Adrenal gland (tissue), 12 donors: ENCODE measurements around the gene PKP4. TPM values are rescaled to one million over a fixed set of nuclear protein-coding genes. Genes with fewer than 3 reads are reported as not detected.

Source experiments
- DNase-seq, 7 donors: peaks; one replicate each; pipeline ENCODE4 v3.0.0-alpha.2; 2019 to 2020
- H3K27ac ChIP-seq, 5 donors: fragments of 200-600 bp; sonication (generic) in 4 of 5; 1 replicate in 3 of 5; 2 replicates in 2 of 5; pipeline versions ENCODE4 v1.5.1 to v1.8.0; 2016 to 2020; ENCODE audit warnings: mild to moderate bottlenecking in 1 of 5
- H3K27me3 ChIP-seq: fragments of 200-600 bp; 2 replicates; pipeline ENCODE4 v1.8.0; 2021
- H3K36me3 ChIP-seq, 2 donors: fragments of 200-600 bp; replicated peaks in 1 of 2; 1 replicate in 1 of 2; 2 replicates in 1 of 2; pipeline versions ENCODE4 v1.5.1 to v1.8.0; 2018 to 2022
- H3K4me1 ChIP-seq, 2 donors: fragments of 200-600 bp; replicated peaks in 1 of 2; 1 replicate in 1 of 2; 2 replicates in 1 of 2; pipeline versions ENCODE4 v1.5.1 to v1.8.0; 2018 to 2021
- H3K4me3 ChIP-seq, 4 donors: fragments of 200-600 bp; sonication (generic) in 3 of 4; one replicate each; pipeline ENCODE4 v1.5.1; 2016 to 2018
- H3K9me3 ChIP-seq, 3 donors: fragments of 200-600 bp; sonication (generic) in 1 of 3; replicated peaks in 1 of 3; 1 replicate in 2 of 3; 2 replicates in 1 of 3; pipeline versions ENCODE4 v1.5.1 to v1.8.0; 2016 to 2021
- CTCF ChIP-seq, 6 experiments: fragments of 450-650 bp in 4 of 6; fragments of 200-600 bp in 2 of 6; sonication (generic) in 1 of 6; IDR thresholded peaks; 1 replicate in 5 of 6; 2 replicates in 1 of 6; pipeline versions ENCODE4 v1.5.1 to v1.8.0; 2016 to 2021; ENCODE audit warnings: antibody characterized with exemption in 6 of 6, mild to moderate bottlenecking in 2 of 6, moderate library complexity in 1 of 6
- POLR2A ChIP-seq, 2 donors: fragments of 450-650 bp; IDR thresholded peaks; one replicate each; pipeline ENCODE4 v1.6.1; 2017; ENCODE audit warnings: antibody characterized with exemption in 2 of 2, mild to moderate bottlenecking in 2 of 2, moderate library complexity in 1 of 2
- WGBS, 4 donors: extraction: QIAGEN DNeasy Blood & Tissue Kit in 2 of 4; methylation state at CpG; one replicate each; pipeline versions ENCODE4 v1.1.5 to v1.1.7; 2013 to 2017; 5-methylcytosine and 5-hydroxymethylcytosine counted together
- intact Hi-C, 2 donors: fragments of 100-400 bp; cut with DNase I; formaldehyde crosslinking; loops; one replicate each; pipeline versions ENCODE4 v1.14.1 to v1.15.0; 2022 to 2023
- polyA plus RNA-seq, 3 donors: library from polyadenylated mRNA; stranded (reverse); fragments of 200-250 nt in 2 of 3; fragments of 350-450 nt in 1 of 3; fragmentation: Illumina TruSeq in 1 of 3; extraction: RNeasy Lipid Tissue Mini Kit (QIAGEN cat#74804) in 1 of 3; gene quantifications; one replicate each; pipeline ENCODE4 v1.2.3, GENCODE V29; 2013 to 2014
- total RNA-seq, 9 donors: library from RNA; depleted of rRNA in 4 of 9; stranded (reverse); fragments of >200 nt in 4 of 9; fragments of 120-200 nt in 1 of 9; fragmentation: NEBNext Ultra II Directional in 1 of 9; extraction: Animal tissue kit (Norgen Biotek cat#: 25700) in 1 of 9; gene quantifications; one replicate each; pipeline versions ENCODE4 v1.1.0 to v1.2.4, GENCODE V29; 2013 to 2023
- donor health status: healthy with polysubstance abuse.
- donor health status: Bipolar disorder and iron deficiency.
- donor health status: DM: yes; HTN: yes; CAD: no.
- donor health status: DM: no; HTN: no; CAD: no.
- donor health status: DM: no; HTN: no; CAD: no.
- donor health status: DM: yes; HTN: yes; CAD: no.

Gene PKP4
- total and polyA plus RNA-seq, 12 donors = 15.6 to 34.9 (median 23.3) TPM

GRCh38 chr2:158677542-158677941 lies 220.8 kb downstream of the PKP4 start:
- intact Hi-C loops = no loop called here
- Histone ChIP-seq H3K27ac (no peak overlapping the region), H3K36me3 (peaks cover 0 to 21% of the 10 kb centered on the region in 2 donors), H3K4me3 (no peak overlapping the region), H3K4me1 (no peaks in the 10 kb centered on the region), H3K27me3 (no peaks in the 10 kb centered on the region), H3K9me3 (no peaks in the 10 kb centered on the region)
- TF ChIP-seq POLR2A (IDR thresholded peaks at IDR 0.05) = no peak
- no peak for TF ChIP-seq CTCF (IDR thresholded peaks at IDR 0.05)
- DNase-seq = no peak
- 83 to 87% (median 86%) methylated on average over 4 of the region's 4 CpGs for WGBS, 4 donors

GRCh38 chr2:158681816-158682215 lies 225.1 kb downstream of the PKP4 start:
- Histone ChIP-seq H3K36me3 (peaks cover 0 to 7% of the 10 kb centered on the region in 2 donors), H3K4me3 (no peak overlapping the region), H3K27me3 (no peaks in the 10 kb centered on the region), H3K27ac (no peak overlapping the region), H3K9me3 (no peaks in the 10 kb centered on the region), H3K4me1 (no peaks in the 10 kb centered on the region)
- WGBS, 4 donors = 47 to 75% (median 49%) methylated on average over 2 of the region's 2 CpGs
- no peak for DNase-seq
- intact Hi-C loops = no loop called here
- TF ChIP-seq POLR2A (IDR thresholded peaks at IDR 0.05) (no peak), CTCF (IDR thresholded peaks at IDR 0.05) (no peak)

GRCh38 chr2:158685646-158686045 lies 228.9 kb downstream of the PKP4 start:
- no peak overlapping the region for H3K4me3 ChIP-seq
- H3K27ac ChIP-seq = no peak overlapping the region
- no peaks in the 10 kb centered on the region for H3K36me3 ChIP-seq
- DNase-seq = no peak
- no peaks in the 10 kb centered on the region for H3K4me1 ChIP-seq
- WGBS, 4 donors = 54 to 81% (median 70%) methylated on average over 3 of the region's 3 CpGs
- intact Hi-C loops = no loop called here
- no peaks in the 10 kb centered on the region for H3K27me3 ChIP-seq
- no peaks in the 10 kb centered on the region for H3K9me3 ChIP-seq
- no peak for TF ChIP-seq POLR2A (IDR thresholded peaks at IDR 0.05)
- no peak for TF ChIP-seq CTCF (IDR thresholded peaks at IDR 0.05)

GRCh38 chr2:158686210-158686691 lies 229.5 kb downstream of the PKP4 start:
- Histone ChIP-seq H3K9me3 (no peaks in the 10 kb centered on the region), H3K4me1 (no peaks in the 10 kb centered on the region), H3K36me3 (no peaks in the 10 kb centered on the region), H3K27me3 (no peaks in the 10 kb centered on the region), H3K27ac (no peak overlapping the region), H3K4me3 (no peak overlapping the region)
- WGBS, 4 donors = 58 to 69% (median 62%) methylated on average over 11 of the region's 11 CpGs
- DNase-seq = no peak
- intact Hi-C loops = no loop called here
- TF ChIP-seq CTCF (IDR thresholded peaks at IDR 0.05) (no peak), POLR2A (IDR thresholded peaks at IDR 0.05) (no peak)
